Left cardiac atrium (tissue), 4 donors: ENCODE measurements around the gene APOL1. TPM values are rescaled to one million over a fixed set of nuclear protein-coding genes. Genes with fewer than 3 reads are reported as not detected.
"Not testable (repeated sequence)": the region's sequence is repeated elsewhere in the genome, so short reads cannot be mapped to it uniquely, and the experiment has no call there.

Experiments
- ATAC-seq, 2 donors: fragments of 200-7000 bp; cut with Tn5 transposase; one replicate each; pipeline ENCODE4 v1.9.1; 2020; ENCODE audit warnings: mild to moderate bottlenecking in 2 of 2, moderate library complexity in 2 of 2
- DNase-seq: peaks from one replicate; pipeline ENCODE4 v3.0.0-alpha.2; 2020
- intact Hi-C, 2 donors: fragments of 100-400 bp; cut with DNase I; formaldehyde crosslinking; loops; one replicate each; pipeline versions ENCODE4 v1.14.1 to v1.15.1; 2022 to 2023
- total RNA-seq, 2 donors: library from RNA; stranded (reverse); fragmentation: NEBNext Ultra II Directional; extraction: Animal tissue kit (Norgen Biotek cat#: 25700); gene quantifications; one replicate each; pipeline ENCODE4 v1.2.1, GENCODE V29; 2021
- donor health status: DM: no; HTN: yes; CAD: no.
- donor health status: DM: no; HTN: yes; CAD: no; lungs with severe emphysema.
- donor health status: DM: yes; HTN: yes; CAD: no.
- donor health status: Dilated cardiomyopathy.

The APOL1 gene
- total RNA-seq, 2 donors from 2014 or later: 26.5 to 40.7 TPM

DNA sequence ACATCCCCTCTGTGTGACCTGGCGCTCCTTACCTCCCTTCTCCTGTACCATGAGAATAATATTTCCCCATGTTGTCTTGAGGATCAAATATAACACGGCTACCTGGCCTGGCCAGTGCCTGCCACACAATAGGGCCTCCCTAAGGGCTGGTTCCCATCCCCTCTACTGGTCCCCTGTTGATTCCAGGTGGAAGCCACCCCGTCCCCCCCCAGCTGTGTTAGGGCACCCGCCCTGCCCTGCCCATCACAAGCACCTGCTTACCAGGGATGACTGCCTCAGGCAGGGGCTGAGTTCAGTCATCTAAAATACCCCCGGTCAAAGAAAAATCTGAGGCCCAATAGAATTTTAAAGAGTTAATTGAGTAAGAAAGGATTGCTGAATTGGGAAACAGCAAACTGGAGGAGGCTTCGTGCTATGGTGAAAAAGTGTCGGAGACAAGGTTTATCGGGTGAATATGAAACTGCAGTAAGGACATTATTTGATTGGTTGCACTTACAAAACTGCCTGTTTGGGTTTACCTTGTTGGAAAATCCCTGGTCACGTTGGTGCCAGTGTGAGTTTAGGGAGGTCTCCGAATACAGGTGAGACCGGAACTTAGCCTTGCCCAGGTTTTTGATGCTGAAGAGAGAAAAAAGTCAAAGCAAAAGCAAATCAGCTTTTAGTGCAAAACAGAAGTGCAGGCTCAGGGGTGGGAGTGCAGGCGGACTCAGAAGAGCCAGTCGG lies 5.2 kb downstream of the APOL1 start:
- DNase-seq (no peak), ATAC-seq (no peak)
- intact Hi-C loops: no loop called here

DNA sequence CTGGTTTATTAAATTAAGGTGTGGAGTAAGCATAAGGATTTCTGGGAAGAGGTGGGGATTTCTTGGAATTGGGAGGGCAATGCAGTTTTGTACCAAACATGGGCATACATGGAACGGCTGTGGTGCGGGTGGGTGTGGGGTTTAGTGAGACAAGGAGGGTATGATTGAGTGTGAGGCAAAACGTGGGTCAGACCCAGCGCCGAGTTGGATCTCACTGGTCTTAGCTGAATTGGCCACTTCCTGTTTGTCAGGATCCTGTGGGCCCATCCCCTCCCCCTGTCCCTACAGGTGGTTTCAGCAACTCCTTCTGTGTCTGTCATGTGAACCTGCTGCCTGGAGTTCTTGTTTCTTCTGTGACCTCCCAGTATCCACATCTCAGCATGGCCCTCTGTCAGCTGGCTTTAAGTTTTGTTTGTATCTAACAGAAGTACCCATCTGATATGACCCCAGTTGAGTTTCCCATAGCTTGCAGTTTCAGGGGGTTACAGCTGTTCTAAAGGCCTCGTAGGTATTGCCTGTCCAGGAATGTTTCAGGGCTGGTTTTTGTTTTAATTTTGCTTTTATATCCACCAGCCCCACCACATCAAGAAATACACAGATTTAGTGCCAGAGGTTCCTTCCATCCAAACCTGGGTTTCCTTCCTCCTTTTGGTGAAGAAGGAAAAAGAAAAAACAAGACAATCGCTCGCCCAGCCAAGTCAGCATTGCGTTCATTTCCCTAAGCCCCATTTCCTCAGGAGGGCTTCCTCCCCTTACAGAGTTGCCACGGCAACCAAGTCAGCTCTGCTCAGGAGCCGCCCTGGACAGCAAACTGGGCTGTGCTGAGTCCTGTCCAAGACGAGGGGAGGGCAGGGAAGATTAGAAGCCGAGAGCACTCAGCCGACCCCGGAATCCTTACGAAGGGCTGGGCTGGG lies 6.0 kb downstream of the APOL1 start:
- DNase-seq: no peak
- intact Hi-C loops: no loop called here
- ATAC-seq: peak; percentile 53 to 77

DNA sequence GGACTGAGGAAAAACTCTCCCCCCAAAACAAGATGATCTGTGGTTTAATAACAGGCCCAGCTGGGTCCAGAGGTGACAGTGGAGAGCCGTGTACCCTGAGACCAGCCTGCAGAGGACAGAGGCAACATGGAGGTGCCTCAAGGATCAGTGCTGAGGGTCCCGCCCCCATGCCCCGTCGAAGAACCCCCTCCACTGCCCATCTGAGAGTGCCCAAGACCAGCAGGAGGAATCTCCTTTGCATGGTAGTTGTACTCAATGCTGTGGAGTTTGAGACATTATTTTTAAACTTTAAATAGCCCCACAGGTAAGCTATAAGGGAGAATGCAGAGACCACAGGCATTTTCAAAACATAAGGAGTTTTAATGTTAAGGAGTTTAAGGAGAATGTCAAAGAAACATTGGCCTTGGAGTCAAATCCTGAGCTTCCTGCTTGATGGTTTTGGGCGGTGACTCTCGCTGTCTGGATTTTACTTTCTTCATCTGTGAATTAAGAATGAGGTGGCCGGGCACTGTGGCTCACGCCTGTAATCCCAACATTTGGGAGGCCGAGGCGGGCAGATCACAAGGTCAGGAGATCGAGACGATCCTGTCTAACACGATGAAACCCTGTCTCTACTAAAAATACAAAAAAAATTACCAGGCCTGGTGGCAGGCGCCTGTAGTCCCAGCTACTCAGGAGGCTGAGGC lies 6.8 kb downstream of the APOL1 start:
- DNase-seq (no peak), ATAC-seq (no peak)
- intact Hi-C loops: no loop called here

DNA sequence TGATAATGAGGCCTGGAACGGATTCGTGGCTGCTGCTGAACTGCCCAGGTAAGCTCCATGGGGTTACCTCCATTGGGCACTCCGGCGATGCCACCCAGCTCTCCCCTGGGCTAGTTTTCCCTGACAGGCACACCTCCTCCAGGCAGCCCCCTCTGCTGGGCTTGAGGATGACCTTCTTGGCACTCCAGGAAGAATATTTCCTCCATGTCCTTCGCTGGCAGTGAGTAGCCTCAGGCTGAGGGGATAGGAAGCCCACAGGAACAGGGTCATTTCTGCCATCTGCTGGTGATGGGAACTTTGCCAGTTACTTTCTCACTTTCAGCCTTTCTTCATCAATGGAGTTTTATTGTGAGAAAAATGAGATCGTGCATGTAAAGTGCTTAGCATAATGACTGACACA lies 8.7 kb downstream of the APOL1 start:
- ATAC-seq, intact Hi-C loops, DNase-seq: not testable (repeated sequence)

DNA sequence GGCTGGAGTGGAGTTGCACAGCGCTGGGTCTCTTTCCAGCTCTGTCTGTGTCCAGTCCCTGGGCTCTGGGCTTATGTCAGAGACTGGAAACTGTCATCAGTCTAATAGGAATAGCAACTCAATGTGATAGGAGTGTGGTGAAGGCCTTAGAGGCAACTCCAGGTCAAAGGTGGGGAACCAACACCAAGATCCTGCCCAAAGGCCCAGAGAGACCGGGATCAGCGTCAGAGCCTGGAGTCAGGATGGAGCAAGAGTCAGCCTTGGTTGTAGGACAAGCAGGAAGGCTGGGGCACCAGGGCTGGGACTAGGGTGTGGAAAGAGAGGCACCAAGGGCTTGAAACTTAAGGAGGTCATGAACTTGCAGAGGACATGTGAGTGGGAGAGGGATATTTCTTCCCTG lies 9.4 kb downstream of the APOL1 start:
- intact Hi-C loops: not testable (repeated sequence)
- ATAC-seq: peak in 1 of 2 donors; percentile 62

DNA sequence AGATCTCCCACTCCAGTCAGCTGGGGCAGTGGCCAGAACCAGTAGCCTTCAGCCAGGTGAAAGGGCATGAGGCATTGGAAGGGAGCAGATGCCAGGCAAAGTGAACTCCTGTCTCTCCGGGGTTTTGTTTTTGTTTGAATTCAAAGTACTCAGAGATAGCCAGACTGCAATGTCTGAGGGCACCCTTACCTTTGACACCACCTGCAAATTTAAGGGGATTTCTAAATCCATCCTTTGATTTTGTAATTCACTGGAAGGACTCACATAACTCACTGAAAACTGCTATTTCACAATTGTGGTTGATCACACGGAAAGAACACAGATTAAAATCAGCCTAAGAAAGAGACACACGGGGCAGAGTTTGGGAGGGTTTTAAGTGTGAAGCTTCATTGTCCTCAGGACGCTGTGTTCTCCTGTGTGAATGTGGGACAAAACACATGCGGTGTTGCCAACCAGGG lies 10.3 kb downstream of the APOL1 start:
- DNase-seq, ATAC-seq, intact Hi-C loops: not testable (repeated sequence)

More for the DNA sequence above, 9.4 kb downstream of the APOL1 start:
- DNase-seq: not testable (repeated sequence)

DNA sequence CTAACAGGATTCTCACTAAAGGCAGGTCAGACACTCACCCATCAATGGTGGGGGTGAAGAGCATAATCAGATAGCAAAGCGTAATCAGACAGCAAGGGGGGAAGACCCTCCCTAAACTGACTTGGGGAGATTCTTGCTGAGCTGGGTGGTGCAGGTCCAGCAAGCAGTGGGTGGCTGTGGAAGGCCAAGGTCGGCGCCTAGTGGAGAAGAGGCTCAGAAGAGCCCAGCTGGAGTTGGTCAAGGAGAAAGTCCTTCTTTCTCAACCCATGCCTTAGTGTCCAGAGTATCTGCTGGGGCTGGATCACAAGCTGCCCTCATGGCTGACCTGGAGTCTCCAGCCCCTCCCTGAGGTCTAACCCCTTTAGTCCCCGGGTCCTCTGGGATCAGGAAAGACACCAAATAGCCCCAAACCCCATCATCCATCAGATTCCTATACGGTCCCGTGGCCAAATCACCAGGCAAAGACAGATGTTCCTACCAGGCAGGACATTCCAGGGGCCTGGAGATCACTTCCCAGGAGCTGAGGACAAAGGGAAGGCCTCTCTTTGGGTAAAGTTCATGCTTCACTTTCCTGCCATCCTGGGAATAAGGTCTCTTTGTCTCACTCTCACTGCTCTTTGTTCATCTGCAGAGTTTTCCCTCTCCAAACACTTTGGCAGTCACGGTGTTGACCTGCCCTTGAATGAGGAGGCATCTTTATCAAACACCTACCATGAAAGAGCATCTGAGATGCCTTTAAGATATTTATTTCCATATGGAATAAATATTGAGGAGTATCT lies 11.1 kb downstream of the APOL1 start:
- DNase-seq, intact Hi-C loops: not testable (repeated sequence)
- ATAC-seq: peak in 1 of 2 donors; percentile 9

DNA sequence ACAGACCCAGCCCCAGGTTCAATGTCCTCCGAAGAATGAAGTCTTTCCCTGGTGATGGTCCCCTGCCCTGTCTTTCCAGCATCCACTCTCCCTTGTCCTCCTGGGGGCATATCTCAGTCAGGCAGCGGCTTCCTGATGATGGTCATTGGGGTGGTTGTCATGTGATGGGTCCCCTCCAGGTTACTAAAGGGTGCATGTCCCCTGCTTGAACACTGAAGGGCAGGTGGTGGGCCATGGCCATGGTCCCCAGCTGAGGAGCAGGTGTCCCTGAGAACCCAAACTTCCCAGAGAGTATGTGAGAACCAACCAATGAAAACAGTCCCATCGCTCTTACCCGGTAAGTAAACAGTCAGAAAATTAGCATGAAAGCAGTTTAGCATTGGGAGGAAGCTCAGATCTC lies 14.1 kb downstream of the APOL1 start:
- intact Hi-C loops: no loop called here
- no peak for ATAC-seq
- no peak for DNase-seq

DNA sequence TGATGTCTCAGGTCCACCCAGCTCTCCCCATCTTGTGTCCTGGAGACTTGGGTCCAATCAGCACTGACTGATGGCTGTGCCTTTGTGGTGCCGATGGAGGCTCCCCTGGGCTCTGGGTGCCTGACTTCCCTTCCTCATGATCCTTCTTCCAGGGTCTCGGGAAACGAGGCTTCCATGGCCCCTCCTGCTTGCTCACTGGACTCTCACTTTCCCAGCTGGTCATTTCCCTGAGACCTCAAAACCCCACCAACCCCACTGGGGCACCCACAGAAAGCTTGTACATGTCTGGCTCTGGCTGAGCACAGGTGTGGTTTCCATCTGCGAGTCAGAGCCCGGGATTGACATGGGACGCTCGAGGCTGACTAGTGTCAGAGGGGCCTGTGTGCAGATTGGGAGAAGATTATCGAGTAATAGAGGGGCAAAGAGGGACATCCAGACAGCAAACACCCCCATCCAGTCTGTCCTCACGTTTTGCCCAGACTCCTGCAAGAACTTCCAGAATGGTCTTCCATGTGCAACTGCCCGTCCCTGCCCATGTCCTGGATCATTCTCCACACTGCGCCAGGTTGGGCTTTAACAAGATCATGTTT lies 15.1 kb downstream of the APOL1 start:
- ATAC-seq: no peak
- intact Hi-C loops: no loop called here
- DNase-seq: no peak

DNA sequence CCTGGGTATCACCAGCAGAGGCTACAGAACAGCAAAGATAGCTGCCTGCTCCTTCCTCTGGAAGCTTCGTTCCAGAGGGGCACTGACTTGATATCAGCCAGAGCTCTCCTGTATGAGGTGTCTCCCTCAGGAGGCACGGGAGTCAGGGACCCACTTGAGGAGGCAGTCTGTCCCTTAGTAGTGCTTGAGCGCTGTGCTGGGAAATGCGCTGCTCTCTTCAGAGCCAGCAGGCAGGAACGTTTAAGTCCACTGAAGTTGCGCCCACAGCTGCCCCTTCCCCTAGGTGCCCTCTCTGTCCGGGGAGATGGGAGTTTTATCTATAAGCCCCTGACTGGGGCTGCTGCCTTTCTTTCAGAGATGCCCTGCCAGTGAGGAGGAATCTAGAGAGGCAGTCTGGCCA lies 18.3 kb downstream of the APOL1 start:
- intact Hi-C loops, ATAC-seq, DNase-seq: not testable (repeated sequence)

DNA sequence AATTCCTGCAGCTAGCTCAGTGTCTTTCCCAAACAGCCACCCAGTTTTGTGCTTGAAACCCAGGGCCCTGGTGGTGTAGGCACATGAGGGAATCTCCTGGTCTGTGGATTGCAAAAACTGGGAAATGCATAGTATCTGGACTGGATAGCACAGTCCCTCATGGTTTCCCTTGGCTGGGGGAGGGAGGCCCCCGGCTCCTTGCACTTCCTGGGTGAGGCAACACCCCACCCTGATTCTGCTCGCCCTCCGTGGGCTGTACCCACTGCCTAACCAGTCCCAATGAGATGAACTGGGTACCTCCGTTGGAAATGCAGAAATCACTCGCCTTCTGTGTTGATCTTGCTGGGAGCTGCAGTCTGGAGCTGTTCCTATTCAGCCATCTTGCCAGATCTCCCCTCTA lies 19.0 kb downstream of the APOL1 start:
- ATAC-seq, intact Hi-C loops, DNase-seq: not testable (repeated sequence)

DNA sequence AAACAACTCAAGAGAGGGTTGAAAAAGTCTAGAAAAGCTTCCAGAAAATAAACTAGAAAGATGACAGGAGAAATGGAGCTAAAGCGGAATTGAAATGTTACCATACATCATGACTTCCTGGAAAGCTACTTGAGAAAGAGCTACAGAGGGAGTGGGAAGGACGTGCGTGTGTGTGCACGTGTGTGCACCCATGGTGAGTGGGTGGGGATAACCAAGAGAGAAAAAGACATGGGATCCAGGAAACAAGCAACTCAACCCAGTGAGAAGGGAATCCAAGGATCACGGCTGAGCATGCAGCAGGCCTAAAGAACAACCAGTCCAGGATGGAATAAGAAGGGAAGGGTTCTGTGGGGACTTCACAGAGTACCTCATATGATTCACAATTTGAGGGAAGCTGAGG lies 21.6 kb downstream of the APOL1 start:
- intact Hi-C loops: no loop called here
- no peak for DNase-seq
- ATAC-seq: no peak

DNA sequence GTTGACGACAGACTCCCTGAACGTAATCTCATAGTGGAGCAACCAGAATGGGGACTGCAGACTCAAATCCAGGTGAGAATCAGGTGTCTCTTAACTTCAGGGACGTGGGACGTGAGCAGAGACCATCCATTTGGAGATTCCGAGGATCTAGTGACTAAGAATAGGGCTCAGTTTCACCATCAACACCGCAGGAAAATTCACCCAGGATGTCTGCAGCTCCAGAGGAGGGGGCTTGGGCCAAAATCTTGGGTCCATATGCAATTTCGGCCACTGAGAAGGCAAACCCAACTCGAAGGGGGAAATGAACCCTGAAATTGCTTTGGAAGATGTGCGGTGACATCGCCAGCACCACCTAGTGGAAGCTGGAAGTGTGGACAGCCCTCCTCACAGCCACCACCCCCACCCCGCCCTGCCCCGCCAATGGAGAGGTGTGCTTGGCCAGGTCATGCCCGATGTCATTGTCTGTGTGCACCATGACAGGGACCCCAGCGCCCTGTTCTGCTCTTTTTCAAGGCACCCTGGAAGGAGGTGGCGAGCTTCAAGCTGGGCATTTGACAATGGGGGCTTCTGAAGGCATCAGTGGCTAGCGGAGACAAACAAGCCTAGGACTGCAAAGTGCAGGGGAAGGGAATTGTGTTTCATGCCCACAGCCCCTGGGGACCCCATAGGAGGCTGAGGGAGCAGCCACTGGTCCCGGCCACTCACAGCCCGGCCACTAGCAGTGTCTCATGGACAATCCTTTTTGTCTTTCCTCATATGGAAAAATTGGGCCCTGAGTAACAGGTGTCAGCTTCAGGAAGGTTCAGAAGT lies 24.8 kb downstream of the APOL1 start:
- peak; percentile 66 for DNase-seq
- intact Hi-C loops: loop anchor here in 1 of 2 donors (5.0 kb wide), 2 partner anchors 80 to 130 kb away; no protein-coding TSS in a partner anchor
- ATAC-seq: peak; percentile 67 to 75

DNA sequence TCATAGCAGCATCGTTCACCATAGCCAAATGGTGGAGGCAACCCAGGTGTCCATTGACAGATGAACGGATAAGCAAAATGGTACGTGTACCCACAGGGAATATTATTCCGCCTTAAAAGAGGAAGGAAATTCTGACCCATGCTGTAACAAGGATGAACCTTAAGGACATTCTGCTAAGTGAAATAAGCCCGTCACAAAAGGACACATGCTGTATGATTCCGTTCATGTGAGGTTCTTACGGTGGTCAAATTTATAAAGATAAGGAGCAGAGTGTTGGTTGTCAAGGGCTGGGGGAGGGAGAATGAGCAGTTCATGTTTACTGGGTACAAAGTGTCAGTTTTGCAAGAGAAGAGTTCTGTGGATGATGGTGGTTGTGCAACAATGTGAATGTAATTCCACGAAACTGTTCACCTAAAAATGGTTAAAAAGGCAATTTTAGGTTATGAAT lies 26.3 kb downstream of the APOL1 start:
- DNase-seq: no peak
- intact Hi-C loops: loop anchor here in 1 of 2 donors (5.0 kb wide), 2 partner anchors 82 to 132 kb away; no protein-coding TSS in a partner anchor
- ATAC-seq: no peak

DNA sequence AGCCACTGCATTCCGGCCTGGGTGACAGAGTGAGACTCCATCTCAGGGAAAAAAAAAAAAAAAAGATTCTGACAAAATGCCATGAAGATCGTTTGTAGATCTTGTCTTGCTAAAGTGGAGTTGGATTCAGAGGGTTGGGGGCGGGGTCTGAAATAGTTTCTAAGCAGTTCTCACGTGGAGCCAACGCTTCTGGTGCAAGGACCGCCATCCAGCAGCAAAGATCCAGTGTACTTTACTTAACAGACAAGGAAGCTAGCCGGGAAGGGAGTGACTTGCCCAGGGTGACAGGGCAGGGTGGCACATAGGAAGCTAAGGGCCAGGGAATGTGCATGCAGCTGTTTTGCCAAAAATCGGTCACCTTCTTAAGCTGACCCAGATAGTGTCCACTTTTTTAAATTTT lies 27.4 kb downstream of the APOL1 start:
- intact Hi-C loops: loop anchor here in 1 of 2 donors (10.0 kb wide), 1 partner anchor 86 kb away; no protein-coding TSS in a partner anchor
- DNase-seq: no peak
- no peak for ATAC-seq

DNA sequence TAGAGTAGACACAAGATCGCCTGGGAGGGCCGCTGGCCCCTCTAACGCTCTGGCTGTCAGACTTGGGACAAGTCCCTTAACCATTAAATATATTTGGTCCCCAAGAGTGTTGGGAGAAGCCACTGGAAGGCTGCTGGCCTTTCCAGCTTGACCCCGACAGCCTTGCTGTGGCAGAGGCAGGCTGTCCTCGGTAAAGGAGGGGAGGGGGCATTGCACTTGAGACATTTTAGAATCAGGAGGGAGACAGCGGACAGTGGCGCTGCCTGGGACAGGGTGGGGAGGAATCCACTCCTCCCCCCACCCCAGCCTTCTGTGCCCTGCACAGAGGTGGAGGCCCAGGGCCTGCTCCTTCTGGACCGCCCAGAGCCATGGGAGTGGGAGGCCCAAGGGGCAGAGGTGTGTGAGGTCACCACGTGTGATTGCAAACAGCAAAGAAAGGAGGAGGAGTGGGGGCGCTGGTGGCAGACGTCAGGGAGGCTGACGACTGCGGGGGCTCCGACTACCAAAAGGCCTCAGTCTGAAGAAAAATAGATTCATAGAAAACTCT lies 28.9 kb downstream of the APOL1 start:
- DNase-seq (no peak), ATAC-seq (no peak)
- intact Hi-C loops: loop anchor here in 1 of 2 donors (10.0 kb wide), 1 partner anchor 87 kb away; no protein-coding TSS in a partner anchor

DNA sequence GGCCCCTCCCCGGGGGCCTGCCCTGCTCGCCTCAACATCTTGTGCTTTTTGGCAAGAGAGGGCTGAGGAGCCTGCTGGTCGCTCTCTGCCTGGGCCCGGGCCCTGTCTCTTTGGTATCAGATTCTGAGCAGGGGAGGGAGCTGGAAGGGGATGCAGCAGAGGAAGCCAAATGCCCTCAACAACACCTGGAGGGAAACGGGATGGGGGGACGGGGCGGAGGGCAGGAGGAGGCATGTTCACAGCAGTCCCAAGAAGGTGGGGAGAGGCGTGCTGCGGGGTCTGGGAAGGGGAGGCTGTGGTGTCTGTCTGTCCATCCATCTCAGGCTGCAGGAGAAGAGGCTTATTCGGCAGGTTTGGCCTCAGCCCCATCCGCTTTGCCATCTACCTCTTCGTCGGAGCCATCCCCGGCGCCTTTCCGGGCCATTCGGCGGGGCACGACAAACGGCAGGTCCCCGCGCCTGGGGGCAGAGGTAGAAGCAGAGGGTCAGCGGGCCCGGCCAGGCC lies 29.4 kb downstream of the APOL1 start:
- ATAC-seq (no peak), DNase-seq (no peak)
- intact Hi-C loops: loop anchor here in 1 of 2 donors (10.0 kb wide), 1 partner anchor 88 kb away; no protein-coding TSS in a partner anchor
